ENCODE data around the gene APC.

DNA sequence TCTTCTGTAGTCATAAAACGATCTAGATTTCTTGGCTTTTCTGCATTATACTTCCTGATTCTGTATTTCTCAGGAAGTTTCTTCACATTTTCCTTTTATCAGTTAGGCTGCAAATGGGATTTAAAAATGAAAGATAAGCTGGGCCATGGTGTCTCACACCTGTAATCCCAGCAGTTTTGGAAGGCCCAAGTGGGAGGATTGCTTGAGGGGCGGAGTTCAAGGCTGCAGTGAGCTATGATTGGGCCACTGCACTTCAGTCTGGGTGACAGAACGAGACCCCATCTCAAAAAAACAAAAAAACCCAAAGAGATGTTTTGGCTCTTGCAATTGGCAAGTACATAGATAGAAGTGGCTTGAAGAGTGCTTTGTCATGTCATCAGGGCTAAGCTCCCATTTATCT lies 26.2 kb upstream of the APC start:
- TF ChIP-seq ZNF565 (CRISPR knock-in tag; conservative IDR thresholded peaks at IDR 0.05; ENCODE audit: low read depth) (no peak), OSR1 (CRISPR knock-in tag; IDR thresholded peaks at IDR 0.05) (no peak), PPARA (CRISPR knock-in tag; IDR thresholded peaks at IDR 0.05; ENCODE audit: borderline replicate concordance) (no peak), CREB5 (CRISPR knock-in tag; IDR thresholded peaks at IDR 0.05; ENCODE audit: low read depth) (no peak), ESRRG (CRISPR knock-in tag; IDR thresholded peaks at IDR 0.05) (no peak), ZC3H10 (CRISPR knock-in tag; IDR thresholded peaks at IDR 0.05) (no peak), ISL1 (CRISPR knock-in tag; IDR thresholded peaks at IDR 0.05) (no peak), PATZ1 (CRISPR knock-in tag; IDR thresholded peaks at IDR 0.05; ENCODE audit: borderline replicate concordance) (no peak), GLIS3 (CRISPR knock-in tag; IDR thresholded peaks at IDR 0.05) (no peak)
- TF ChIP-seq, protein P1, sequence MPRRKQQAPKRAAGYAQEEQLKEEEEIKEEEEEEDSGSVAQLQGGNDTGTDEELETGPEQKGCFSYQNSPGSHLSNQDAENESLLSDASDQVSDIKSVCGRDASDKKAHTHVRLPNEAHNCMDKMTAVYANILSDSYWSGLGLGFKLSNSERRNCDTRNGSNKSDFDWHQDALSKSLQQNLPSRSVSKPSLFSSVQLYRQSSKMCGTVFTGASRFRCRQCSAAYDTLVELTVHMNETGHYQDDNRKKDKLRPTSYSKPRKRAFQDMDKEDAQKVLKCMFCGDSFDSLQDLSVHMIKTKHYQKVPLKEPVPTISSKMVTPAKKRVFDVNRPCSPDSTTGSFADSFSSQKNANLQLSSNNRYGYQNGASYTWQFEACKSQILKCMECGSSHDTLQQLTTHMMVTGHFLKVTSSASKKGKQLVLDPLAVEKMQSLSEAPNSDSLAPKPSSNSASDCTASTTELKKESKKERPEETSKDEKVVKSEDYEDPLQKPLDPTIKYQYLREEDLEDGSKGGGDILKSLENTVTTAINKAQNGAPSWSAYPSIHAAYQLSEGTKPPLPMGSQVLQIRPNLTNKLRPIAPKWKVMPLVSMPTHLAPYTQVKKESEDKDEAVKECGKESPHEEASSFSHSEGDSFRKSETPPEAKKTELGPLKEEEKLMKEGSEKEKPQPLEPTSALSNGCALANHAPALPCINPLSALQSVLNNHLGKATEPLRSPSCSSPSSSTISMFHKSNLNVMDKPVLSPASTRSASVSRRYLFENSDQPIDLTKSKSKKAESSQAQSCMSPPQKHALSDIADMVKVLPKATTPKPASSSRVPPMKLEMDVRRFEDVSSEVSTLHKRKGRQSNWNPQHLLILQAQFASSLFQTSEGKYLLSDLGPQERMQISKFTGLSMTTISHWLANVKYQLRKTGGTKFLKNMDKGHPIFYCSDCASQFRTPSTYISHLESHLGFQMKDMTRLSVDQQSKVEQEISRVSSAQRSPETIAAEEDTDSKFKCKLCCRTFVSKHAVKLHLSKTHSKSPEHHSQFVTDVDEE (CRISPR knock-in tag; IDR thresholded peaks at IDR 0.05), result no peak

Measured in SK-N-SH treated with all-trans-retinoic acid at 6 μM for 48 hours (cell line).